Effector CD8-positive, alpha-beta T cell (primary cell): ENCODE results near the gene FOXJ3.

ENCODE experiments used
- DNase-seq: peaks from one replicate; lab custom pipeline; 2025; lab: John Stamatoyannopoulos, UW

Gene FOXJ3

GRCh38 chr1:42311138-42311537 lies 23.9 kb downstream of the FOXJ3 start:
- DNase-seq = no peak

GRCh38 chr1:42306977-42307376 lies 28.1 kb downstream of the FOXJ3 start:
- DNase-seq = no peak

DNA sequence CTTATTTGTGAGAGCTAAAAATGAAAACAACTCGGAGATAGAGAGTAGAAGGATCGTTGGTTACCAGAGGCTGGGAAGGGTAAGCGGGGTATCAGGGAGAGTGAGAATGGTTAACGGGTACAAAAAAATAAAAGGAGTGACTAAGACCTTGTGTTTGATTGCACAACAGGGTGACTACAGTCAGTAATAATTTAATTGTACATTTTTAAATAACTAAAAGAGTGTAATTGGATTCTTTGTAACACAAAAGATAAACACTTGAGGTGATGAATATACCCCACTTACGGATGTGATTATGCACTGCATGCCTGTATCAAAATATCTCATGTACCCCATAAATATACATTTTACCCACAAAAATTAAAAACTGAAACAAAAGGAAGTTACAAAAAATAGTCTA lies 29.4 kb downstream of the FOXJ3 start:
- DNase-seq = no peak

- no peak for DNase-seq
These were observed 33.0 kb downstream of the FOXJ3 start for GRCh38 chr1:42302034-42302433.

DNA sequence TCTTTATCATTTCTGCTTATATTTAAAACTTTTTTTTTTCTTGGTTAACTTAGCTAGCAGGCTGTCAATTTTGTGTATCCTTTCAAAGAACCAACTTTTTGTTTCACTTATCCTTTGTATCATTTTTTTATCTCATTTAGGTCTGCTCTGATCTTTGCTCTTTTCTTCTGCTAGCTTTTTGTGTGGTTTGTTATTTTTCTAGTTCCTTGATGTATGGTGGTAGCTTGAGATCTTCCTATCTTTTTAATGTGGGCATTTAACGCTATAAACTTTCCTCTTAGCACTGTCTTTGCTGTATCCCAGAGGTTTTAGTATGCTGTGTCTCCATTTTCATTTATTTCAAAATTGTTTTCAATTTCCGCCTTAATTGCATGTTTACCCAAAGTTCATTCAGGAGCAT lies 36.5 kb downstream of the FOXJ3 start:
- DNase-seq = no peak

DNA sequence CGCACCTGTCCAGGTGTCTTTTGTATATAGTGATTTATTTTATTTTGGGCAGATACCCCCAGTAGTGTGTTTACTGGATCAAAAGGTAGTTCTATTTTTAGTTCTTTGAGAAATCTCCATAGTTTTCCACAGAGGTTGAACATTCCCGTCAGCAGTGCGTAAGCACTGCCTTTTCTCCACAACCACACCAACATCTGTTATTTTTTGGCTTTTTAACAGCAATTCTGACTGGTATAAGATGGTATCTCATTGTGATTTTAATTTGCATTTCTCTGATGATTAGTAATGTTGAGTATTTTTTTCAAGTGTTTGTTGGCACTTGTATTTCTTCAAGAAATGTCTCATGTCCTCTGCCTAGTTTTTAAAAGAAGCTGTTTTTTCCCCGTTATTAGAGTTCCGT lies 39.2 kb downstream of the FOXJ3 start:
- DNase-seq = no peak

GRCh38 chr1:42290130-42290529 lies 44.9 kb downstream of the FOXJ3 start:
- no peak for DNase-seq

DNA sequence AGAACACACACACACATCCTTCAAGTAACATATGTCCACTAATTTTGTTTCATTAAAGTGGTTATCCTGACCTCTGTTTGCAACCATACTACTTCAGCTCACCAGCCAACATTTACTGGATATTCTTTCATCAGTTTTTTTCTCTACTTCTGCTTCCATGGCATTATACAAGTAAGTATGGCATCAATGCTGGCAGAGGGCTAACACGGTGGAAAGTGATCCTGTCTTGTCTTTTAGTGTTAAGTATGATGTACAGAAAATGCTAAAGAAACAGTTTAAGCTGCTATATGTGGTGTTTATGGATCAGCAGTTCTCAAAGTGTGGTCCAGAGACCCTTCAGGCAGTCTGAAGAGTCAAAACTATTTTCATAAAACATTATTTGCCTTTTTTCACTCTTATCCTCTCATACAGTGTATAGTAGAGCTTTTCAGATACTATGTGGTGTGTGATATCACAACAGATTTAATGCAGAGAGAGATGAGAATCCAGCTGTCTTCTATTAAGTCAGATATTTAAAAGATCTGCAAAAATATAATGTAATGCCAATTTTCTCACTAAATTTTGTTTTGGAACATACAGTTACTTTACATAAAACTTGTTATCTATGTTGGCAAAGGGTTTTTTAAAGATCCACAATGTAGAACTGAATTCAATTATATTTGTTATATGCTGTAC lies 46.6 kb downstream of the FOXJ3 start:
- no peak for DNase-seq

DNA sequence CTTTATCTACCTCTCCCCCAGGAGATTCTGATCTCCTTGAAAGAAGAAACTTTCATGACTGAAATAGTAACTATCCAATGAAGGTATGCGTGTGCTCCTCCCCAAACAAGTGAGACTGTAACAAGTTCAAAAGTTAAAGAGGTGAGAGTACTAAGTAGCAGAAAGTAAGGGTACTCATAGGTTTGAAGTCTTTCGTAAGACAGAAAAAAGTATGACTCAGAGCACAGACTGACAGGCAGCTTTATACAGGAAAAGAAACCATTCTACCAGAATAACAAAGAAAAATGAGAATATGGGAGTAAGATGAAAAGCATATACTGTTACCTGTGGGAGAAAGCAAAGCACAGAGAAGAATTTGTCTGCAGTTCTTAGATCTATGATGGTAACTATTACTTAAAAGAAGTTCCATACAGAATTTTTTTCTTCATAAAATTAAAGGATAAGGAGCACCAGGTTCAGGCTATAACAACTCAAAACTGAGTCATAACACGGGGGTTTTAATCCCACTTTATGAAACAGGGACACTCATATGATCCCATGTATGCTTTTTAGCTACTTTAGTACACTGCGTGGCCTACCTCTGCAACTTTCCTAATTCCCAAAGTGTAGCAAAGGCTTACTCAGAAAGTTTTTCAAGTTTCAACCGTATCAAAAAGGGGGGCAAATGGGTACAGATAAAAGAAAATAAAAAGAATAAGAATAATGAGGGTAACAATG lies 52.0 kb downstream of the FOXJ3 start:
- no peak for DNase-seq

- DNase-seq = no peak
These were observed 52.9 kb downstream of the FOXJ3 start for GRCh38 chr1:42282024-42282579.

DNA sequence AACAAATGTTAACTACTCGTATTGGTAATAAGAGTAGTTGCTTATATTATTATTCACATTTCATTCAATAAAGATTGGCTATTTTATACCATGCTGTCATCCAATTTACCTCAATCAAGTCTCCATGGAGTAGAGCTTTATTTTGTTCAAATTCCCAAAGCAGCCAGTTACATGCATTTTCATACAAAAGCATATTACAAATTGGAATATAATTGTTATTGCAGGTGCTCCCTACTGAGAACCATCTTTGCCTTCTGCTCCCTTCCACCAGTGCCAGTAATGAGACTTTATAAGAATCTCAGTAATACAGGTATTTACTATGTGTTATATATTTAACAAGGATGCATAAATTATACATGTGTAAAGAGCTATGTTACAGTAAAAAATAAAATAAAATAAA lies 54.2 kb downstream of the FOXJ3 start:
- DNase-seq = no peak

DNA sequence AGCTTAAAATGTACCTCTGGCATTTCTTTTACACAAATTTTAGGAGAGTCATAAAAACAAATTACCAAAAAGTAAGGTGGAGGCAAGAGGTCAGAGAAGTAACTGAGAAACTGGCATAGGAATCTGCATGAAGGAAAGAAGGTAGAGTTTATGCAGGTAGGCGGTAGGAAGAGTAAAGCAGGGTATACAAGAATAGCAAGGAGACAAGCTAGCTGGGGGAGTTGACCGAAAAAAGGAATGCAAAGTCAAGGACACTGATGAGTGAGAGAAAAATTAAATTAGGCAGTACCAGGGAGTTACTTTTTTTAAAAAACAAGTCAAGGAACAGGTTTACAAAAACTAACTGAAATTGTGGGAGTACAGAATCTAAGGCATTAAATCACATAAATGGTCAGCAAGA lies 56.0 kb downstream of the FOXJ3 start:
- DNase-seq = no peak

DNA sequence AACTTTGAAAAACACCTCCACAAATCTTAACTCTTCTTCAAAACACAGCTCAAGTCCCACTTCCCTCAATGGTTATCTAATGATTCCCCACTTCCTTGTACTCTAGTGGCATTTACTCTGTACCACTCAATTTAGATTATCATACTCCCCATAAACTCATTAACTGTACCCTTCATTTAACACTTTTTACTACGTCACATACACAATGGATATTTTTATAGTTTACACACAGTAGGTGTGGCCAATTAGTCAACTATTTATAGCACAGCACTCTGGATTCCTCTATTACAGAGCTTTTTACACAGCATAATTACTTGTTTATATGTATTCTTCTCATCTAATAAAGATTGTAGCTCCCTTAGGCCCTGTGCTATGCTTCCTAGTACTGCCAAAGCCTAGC lies 62.1 kb downstream of the FOXJ3 start:
- DNase-seq = no peak

DNA sequence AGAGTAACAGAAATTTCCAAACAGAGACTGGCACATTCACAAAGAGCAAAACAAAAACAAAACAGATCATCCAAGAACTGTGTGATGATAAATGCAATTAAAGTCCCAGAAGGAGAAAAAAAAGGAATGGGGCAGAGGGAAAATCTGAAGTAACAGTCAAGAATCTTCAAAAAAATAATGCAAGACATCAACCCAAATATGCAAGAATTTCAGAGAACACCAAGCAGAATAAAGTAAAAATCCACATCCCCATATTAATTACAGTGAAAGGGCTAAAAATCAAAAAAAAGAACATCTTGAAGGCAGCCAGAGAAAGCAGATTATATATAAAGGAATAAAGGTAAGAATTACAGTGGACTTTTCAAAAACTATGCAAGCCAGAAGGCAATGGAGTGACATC lies 67.1 kb downstream of the FOXJ3 start:
- no peak for DNase-seq

GRCh38 chr1:42266253-42267135 lies 68.5 kb downstream of the FOXJ3 start:
- no peak for DNase-seq

- DNase-seq = no peak
These were observed 70.4 kb downstream of the FOXJ3 start for GRCh38 chr1:42264511-42265190.

DNA sequence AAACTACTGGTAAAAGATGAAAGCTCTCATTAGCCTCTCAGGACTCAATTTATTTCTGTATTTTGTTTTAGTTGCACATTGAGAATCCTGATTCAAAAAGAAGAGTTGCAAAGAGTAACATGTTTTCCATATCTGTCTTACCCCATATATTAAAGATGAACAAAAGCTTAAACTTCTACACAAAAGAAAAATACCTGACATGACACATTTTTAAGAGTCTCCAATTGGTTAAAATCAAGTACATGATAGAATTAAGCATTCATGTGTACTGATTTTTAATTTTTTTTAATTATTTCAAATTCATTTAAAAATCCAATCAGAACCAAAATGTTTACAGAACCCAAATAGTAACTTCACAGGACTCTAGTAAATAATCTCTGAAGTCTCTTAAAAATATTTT lies 72.0 kb downstream of the FOXJ3 start:
- DNase-seq = no peak

- DNase-seq = no peak
These were observed 74.5 kb downstream of the FOXJ3 start for GRCh38 chr1:42260376-42261070.

DNA sequence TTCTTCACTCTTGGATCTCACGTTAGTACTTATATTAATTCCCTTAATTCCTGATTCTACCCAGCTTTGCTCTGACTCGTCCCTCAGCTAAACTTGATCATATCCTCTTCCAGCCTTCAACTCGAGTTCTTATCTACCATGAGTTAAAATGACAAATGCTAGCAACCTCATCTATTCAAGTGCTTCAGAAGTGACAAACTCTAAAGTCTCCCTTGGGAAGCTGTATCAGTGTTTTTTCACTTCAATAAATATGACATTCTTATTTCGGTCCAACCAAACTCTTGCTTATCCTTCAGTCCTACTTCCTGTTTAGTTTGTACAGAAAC lies 75.3 kb downstream of the FOXJ3 start:
- DNase-seq = no peak

DNA sequence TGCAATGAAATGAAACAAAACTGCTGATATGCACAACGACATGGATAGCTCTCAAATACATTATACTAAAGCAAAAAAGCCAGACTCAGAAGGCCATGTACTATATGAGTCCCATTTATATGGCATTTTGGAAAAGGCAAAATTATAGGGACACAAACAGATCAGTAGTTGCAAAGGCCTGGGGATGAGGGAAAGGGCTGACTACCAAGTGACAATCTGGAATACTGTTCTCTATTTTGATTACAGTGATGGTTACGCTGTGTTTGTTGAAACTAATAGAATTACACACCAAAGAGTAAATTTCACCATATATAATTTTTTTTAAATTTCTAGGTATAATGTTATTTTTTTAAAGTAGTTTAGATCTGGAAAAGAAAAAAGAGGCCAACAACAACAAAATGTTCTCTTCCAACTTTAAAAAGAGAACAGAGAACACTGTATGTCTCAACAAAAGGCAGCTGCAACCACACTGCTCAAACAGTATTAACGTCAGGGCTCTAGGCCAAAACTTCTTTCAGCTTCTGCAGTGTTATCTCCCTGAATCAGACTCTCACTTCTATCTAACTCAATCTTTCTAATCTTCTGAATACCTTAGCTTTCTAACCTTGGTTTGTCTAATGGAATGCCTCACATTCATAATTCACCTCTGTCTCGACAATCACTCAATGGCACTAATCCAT lies 75.8 kb downstream of the FOXJ3 start:
- no peak for DNase-seq

DNA sequence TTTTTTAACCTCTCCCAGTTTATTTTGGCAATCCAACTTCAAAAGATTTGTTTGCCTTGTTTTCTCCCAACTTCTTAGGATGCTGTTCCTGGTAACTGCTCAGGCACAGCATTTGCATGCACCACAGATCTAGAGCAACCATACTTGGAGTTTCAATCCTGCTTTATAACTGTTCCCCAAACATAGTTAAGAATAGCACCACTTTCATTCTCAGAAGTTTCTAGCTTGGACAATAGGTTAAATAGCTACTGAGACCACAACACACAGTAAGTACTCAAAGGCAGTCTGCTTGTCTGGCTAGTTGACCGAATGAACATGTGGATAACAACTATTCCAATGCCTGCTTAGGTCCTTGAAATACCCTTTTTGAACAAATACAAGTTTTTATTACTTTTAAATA lies 76.8 kb downstream of the FOXJ3 start:
- DNase-seq = no peak
